K562 (cell line): Measurements from ENCODE around the gene CKLF. TPM values are rescaled to one million over a fixed set of nuclear protein-coding genes. Genes with fewer than 3 reads are reported as not detected.

ENCODE experiments used
- CBX1 ChIP-seq: sonication (generic); IDR thresholded peaks from 2 replicates; pipeline ENCODE4 v1.6.1; 2016; ENCODE audit warnings: antibody characterized with exemption, low read depth, mild to moderate bottlenecking
- FOXK2 ChIP-seq, 2 experiments: fragments of 450-650 bp; IDR thresholded peaks in 1 of 2; conservative IDR thresholded peaks in 1 of 2; 2 replicates each; pipeline ENCODE4 v1.6.1; 2016; ENCODE audit warnings: low read depth in 2 of 2, mild to moderate bottlenecking in 1 of 2
- HINFP ChIP-seq: fragments of 450-650 bp; conservative IDR thresholded peaks from 2 replicates; pipeline ENCODE4 v1.6.1; 2016; ENCODE audit warnings: missing genetic modification characterization, low read depth, mild to moderate bottlenecking, control low read depth, missing compliant biosample characterization
- MECOM ChIP-seq: fragments of 250-450 bp; sonication (Bioruptor Pico); IDR thresholded peaks from 2 replicates; pipeline ENCODE4 v1.8.0; 2022; ENCODE audit warnings: inconsistent platforms
- MEF2D ChIP-seq: conservative IDR thresholded peaks from 2 replicates; pipeline ENCODE4 v1.6.1; 2016; ENCODE audit warnings: low read depth, missing genetic modification characterization, missing compliant biosample characterization
- NFRKB ChIP-seq: fragments of 450-650 bp; IDR thresholded peaks from 2 replicates; pipeline ENCODE4 v1.6.1; 2016; ENCODE audit warnings: low read depth
- TCF15 ChIP-seq: fragments of 250-450 bp; sonication (Bioruptor Pico); IDR thresholded peaks from 2 replicates; pipeline ENCODE4 v1.8.0; 2022; ENCODE audit warnings: moderate library complexity, mild to moderate bottlenecking, inconsistent platforms
- TCF7 ChIP-seq: sonication (generic); IDR thresholded peaks from 2 replicates; pipeline ENCODE4 v1.6.1; 2016; ENCODE audit warnings: antibody characterized with exemption, borderline replicate concordance
- ZNF184 ChIP-seq: sonication (generic); formaldehyde crosslinking; IDR thresholded peaks from 2 replicates; pipeline ENCODE4 v1.5.0; 2020; ENCODE audit warnings: missing genetic modification reagents
- ZNF24 ChIP-seq: fragments of 450-650 bp; IDR thresholded peaks from 2 replicates; pipeline ENCODE4 v1.6.1; 2016
- ZNF398 ChIP-seq: fragments of 250-450 bp; sonication (Bioruptor Pico); IDR thresholded peaks from 2 replicates; pipeline ENCODE4 v1.8.0; 2021; ENCODE audit warnings: moderate library complexity, mild to moderate bottlenecking, inconsistent platforms
- polyA plus RNA-seq, 8 experiments: library from polyadenylated mRNA; depleted of rRNA in 4 of 8; stranded (reverse) in 5 of 8; unstranded in 3 of 8; fragments of >200 nt; fragmentation: Nextera tagmentation in 2 of 8; fragmentation: Illumina TruSeq in 1 of 8; extraction: Ambion mirVana in 2 of 8; extraction: Trizol in 1 of 8; gene quantifications; 2 replicates each; pipeline versions ENCODE4 v1.2.1 to v1.2.3, GENCODE V29; 2011 to 2014; ENCODE audit warnings: inconsistent platforms in 1 of 8, missing spikeins in 1 of 8
- total RNA-seq, 7 experiments: library from RNA; depleted of rRNA in 6 of 7; stranded (reverse); fragments of >200 nt in 6 of 7; fragmentation: Illumina TruSeq in 2 of 7; extraction: Trizol in 2 of 7; gene quantifications; 2 replicates each; pipeline versions ENCODE4 v1.2.1 to v1.2.3, GENCODE V29; 2011 to 2021; ENCODE audit warnings: low replicate concordance in 1 of 7
- TF ChIP-seq, protein P1 (sequence below): fragments of 450-650 bp; IDR thresholded peaks from 2 replicates; pipeline ENCODE4 v1.6.1; 2016; ENCODE audit warnings: borderline replicate concordance
- TF ChIP-seq, protein P2 (sequence below): sonication (generic); formaldehyde crosslinking; IDR thresholded peaks from 2 replicates; pipeline ENCODE4 v1.8.0; 2022; ENCODE audit warnings: missing genetic modification reagents, mild to moderate bottlenecking, moderate library complexity, borderline replicate concordance
- TF ChIP-seq, protein P3 (sequence below), 2 experiments: fragments of 450-650 bp; IDR thresholded peaks; 2 replicates each; pipeline ENCODE4 v1.6.1; 2018; ENCODE audit warnings: mild to moderate bottlenecking in 2 of 2, low read depth in 1 of 2; ENCODE audit not compliant: partially characterized antibody in 2 of 2

Gene CKLF
- total and polyA plus RNA-seq, 9 of the 15 experiments (the other 6 are each of a cell fraction or from before 2014, with no cell fraction given), result 84.8 to 322 (median 118) TPM

DNA sequence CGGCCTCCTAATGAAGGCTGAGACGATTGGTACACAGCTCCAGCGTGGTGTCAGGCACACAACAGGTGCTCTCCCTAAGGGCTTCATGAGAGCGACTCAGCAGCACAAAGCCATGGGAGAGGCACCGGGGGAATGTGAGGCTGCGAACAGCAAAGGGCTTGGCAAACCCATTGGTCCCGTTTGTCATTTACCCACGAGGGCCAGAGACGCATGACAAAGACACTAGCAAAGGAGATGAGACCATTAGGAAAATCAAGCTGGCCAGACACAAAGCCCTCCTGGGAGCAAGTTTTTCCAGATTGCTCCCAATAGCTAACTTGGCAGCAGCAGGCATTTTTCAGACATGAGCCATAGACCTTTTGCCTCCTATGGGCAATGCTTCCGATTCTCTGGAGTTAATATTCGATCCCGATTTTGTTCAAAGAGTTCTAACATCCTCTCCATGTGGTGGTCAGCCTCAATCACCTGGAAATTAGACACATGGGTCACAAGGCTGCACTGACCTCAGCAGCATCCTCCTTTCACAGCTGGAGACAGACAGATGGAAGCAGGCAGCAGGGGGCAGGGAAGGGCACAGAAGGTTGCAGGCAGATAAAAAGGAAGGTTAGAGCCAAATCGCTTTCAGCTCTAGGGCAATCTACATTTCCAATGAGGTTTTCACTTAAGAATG is 40.6 kb upstream of the CKLF start (continued):
- TF ChIP-seq, protein P1, sequence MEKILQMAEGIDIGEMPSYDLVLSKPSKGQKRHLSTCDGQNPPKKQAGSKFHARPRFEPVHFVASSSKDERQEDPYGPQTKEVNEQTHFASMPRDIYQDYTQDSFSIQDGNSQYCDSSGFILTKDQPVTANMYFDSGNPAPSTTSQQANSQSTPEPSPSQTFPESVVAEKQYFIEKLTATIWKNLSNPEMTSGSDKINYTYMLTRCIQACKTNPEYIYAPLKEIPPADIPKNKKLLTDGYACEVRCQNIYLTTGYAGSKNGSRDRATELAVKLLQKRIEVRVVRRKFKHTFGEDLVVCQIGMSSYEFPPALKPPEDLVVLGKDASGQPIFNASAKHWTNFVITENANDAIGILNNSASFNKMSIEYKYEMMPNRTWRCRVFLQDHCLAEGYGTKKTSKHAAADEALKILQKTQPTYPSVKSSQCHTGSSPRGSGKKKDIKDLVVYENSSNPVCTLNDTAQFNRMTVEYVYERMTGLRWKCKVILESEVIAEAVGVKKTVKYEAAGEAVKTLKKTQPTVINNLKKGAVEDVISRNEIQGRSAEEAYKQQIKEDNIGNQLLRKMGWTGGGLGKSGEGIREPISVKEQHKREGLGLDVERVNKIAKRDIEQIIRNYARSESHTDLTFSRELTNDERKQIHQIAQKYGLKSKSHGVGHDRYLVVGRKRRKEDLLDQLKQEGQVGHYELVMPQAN, result no peak
- TF ChIP-seq HINFP (no peak), MEF2D (tag) (no peak), ZNF398 (CRISPR knock-in tag) (no peak), ZNF184 (CRISPR knock-in tag) (no peak), FOXK2 (conservative IDR thresholded peaks at IDR 0.05 in 1 of 2, IDR thresholded peaks at IDR 0.05 in 1 of 2; ENCODE audit: low read depth in 2 of 2) (no peak), CBX1 (no peak), TCF15 (CRISPR knock-in tag) (no peak), NFRKB (no peak), MECOM (no peak), TCF7 (no peak), ZNF24 (no peak)
- TF ChIP-seq, protein P2, sequence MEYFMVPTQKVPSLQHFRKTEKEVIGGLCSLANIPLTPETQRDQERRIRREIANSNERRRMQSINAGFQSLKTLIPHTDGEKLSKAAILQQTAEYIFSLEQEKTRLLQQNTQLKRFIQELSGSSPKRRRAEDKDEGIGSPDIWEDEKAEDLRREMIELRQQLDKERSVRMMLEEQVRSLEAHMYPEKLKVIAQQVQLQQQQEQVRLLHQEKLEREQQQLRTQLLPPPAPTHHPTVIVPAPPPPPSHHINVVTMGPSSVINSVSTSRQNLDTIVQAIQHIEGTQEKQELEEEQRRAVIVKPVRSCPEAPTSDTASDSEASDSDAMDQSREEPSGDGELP (CRISPR knock-in tag), result peak; percentile 76
- TF ChIP-seq, protein P3, sequence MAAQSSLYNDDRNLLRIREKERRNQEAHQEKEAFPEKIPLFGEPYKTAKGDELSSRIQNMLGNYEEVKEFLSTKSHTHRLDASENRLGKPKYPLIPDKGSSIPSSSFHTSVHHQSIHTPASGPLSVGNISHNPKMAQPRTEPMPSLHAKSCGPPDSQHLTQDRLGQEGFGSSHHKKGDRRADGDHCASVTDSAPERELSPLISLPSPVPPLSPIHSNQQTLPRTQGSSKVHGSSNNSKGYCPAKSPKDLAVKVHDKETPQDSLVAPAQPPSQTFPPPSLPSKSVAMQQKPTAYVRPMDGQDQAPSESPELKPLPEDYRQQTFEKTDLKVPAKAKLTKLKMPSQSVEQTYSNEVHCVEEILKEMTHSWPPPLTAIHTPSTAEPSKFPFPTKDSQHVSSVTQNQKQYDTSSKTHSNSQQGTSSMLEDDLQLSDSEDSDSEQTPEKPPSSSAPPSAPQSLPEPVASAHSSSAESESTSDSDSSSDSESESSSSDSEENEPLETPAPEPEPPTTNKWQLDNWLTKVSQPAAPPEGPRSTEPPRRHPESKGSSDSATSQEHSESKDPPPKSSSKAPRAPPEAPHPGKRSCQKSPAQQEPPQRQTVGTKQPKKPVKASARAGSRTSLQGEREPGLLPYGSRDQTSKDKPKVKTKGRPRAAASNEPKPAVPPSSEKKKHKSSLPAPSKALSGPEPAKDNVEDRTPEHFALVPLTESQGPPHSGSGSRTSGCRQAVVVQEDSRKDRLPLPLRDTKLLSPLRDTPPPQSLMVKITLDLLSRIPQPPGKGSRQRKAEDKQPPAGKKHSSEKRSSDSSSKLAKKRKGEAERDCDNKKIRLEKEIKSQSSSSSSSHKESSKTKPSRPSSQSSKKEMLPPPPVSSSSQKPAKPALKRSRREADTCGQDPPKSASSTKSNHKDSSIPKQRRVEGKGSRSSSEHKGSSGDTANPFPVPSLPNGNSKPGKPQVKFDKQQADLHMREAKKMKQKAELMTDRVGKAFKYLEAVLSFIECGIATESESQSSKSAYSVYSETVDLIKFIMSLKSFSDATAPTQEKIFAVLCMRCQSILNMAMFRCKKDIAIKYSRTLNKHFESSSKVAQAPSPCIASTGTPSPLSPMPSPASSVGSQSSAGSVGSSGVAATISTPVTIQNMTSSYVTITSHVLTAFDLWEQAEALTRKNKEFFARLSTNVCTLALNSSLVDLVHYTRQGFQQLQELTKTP (IDR thresholded peaks at IDR 0.05; ENCODE audit: low read depth in 1 of 2, partially characterized antibody in 2 of 2), result no peak
